NCI-H1436 treated with DMSO at 0.1 percent for 48 hours (cell line): Measurements from ENCODE around the gene TIMP3.

ENCODE experiments used
- DNase-seq: peaks from one replicate; lab custom pipeline; 2025; lab: John Stamatoyannopoulos, UW

TIMP3 gene

GRCh38 chr22:32808038-32808445 lies 6.5 kb downstream of the TIMP3 start:
- no peak for DNase-seq

GRCh38 chr22:32809786-32810554 lies 8.5 kb downstream of the TIMP3 start:
- DNase-seq = no peak

- no peak for DNase-seq
Measured at GRCh38 chr22:32810555-32811133, 9.1 kb downstream of the TIMP3 start.

- DNase-seq = no peak
Measured at GRCh38 chr22:32811788-32812545, 10.5 kb downstream of the TIMP3 start.

- DNase-seq = no peak
Measured at GRCh38 chr22:32814285-32814860, 12.9 kb downstream of the TIMP3 start.

- no peak for DNase-seq
Measured at GRCh38 chr22:32815059-32815458, 13.6 kb downstream of the TIMP3 start.

GRCh38 chr22:32815943-32816342 lies 14.4 kb downstream of the TIMP3 start:
- DNase-seq = no peak

GRCh38 chr22:32817137-32817730 lies 15.7 kb downstream of the TIMP3 start:
- no peak for DNase-seq

GRCh38 chr22:32818446-32819115 lies 17.1 kb downstream of the TIMP3 start:
- no peak for DNase-seq

GRCh38 chr22:32819120-32819519 lies 17.6 kb downstream of the TIMP3 start:
- DNase-seq = no peak

GRCh38 chr22:32820131-32821119 lies 18.9 kb downstream of the TIMP3 start:
- no peak for DNase-seq

- no peak for DNase-seq
Measured at GRCh38 chr22:32822179-32822877, 20.8 kb downstream of the TIMP3 start.

- DNase-seq = no peak
Measured at GRCh38 chr22:32823024-32823730, 21.7 kb downstream of the TIMP3 start.

- no peak for DNase-seq
Measured at GRCh38 chr22:32824531-32825312, 23.2 kb downstream of the TIMP3 start.

- no peak for DNase-seq
Measured at GRCh38 chr22:32826537-32826936, 25.0 kb downstream of the TIMP3 start.

- no peak for DNase-seq
Measured at GRCh38 chr22:32827049-32827602, 25.6 kb downstream of the TIMP3 start.

GRCh38 chr22:32828150-32828549 lies 26.6 kb downstream of the TIMP3 start:
- no peak for DNase-seq

- DNase-seq = no peak
Measured at GRCh38 chr22:32828561-32828960, 27.1 kb downstream of the TIMP3 start.
